HEK293 (cell line): ENCODE data around the gene FHIP1B.

Source experiments
- CTCF ChIP-seq: fragments of 450-650 bp; formaldehyde crosslinking; IDR thresholded peaks from 2 replicates; pipeline ENCODE4 v1.5.1; 2016; ENCODE audit warnings: missing biosample characterization, missing genetic modification characterization
- YY2 ChIP-seq: fragments of 450-650 bp; formaldehyde crosslinking; IDR thresholded peaks from 2 replicates; pipeline ENCODE4 v1.5.1; 2016; ENCODE audit warnings: missing biosample characterization, missing genetic modification characterization
- ZNF121 ChIP-seq: fragments of 450-650 bp; formaldehyde crosslinking; IDR thresholded peaks from 2 replicates; pipeline ENCODE4 v1.5.1; 2016; ENCODE audit warnings: missing biosample characterization, missing genetic modification characterization
- ZNF138 ChIP-seq: fragments of 450-650 bp; formaldehyde crosslinking; IDR thresholded peaks from 2 replicates; pipeline ENCODE4 v1.5.1; 2016; ENCODE audit warnings: missing biosample characterization, missing genetic modification characterization, borderline replicate concordance
- ZNF184 ChIP-seq: fragments of 450-650 bp; IDR thresholded peaks from 2 replicates; pipeline ENCODE4 v1.5.1; 2018; ENCODE audit warnings: missing biosample characterization, mild to moderate bottlenecking, missing genetic modification characterization
- ZNF24 ChIP-seq: fragments of 450-650 bp; formaldehyde crosslinking; IDR thresholded peaks from 2 replicates; pipeline ENCODE4 v1.5.1; 2016; ENCODE audit warnings: missing biosample characterization, missing genetic modification characterization
- ZNF354C ChIP-seq: fragments of 450-650 bp; formaldehyde crosslinking; IDR thresholded peaks from 2 replicates; pipeline ENCODE4 v1.5.1; 2016; ENCODE audit warnings: missing biosample characterization, missing genetic modification characterization, low read depth, borderline replicate concordance
- ZNF510 ChIP-seq: fragments of 450-650 bp; formaldehyde crosslinking; IDR thresholded peaks from 2 replicates; pipeline ENCODE4 v1.5.1; 2018; ENCODE audit warnings: mild to moderate bottlenecking, missing genetic modification characterization, missing biosample characterization; ENCODE audit not compliant: insufficient replicate concordance
- ZXDB ChIP-seq: fragments of 450-650 bp; formaldehyde crosslinking; IDR thresholded peaks from 2 replicates; pipeline ENCODE4 v1.5.1; 2016; ENCODE audit warnings: missing biosample characterization, missing genetic modification characterization

- TF ChIP-seq YY2 (tag by site-specific recombination) (no peak), ZNF138 (no peak), ZXDB (tag by site-specific recombination) (no peak), CTCF (tag by site-specific recombination) (no peak), ZNF121 (tag by site-specific recombination) (no peak), ZNF354C (tag by site-specific recombination) (no peak), ZNF24 (no peak), ZNF184 (tag by site-specific recombination) (no peak), ZNF510 (tag by site-specific recombination) (no peak)
Observed at GRCh38 chr11:6269994-6270393, 35.6 kb upstream of the FHIP1B start.
